ENCODE data around the gene TMEM273. TPM values are rescaled to one million over a fixed set of nuclear protein-coding genes. Genes with fewer than 3 reads are reported as not detected.

The TMEM273 gene
- total RNA-seq, 4 donors from 2014 or later = 0.76 to 20.6 (median 7.1) TPM

DNA sequence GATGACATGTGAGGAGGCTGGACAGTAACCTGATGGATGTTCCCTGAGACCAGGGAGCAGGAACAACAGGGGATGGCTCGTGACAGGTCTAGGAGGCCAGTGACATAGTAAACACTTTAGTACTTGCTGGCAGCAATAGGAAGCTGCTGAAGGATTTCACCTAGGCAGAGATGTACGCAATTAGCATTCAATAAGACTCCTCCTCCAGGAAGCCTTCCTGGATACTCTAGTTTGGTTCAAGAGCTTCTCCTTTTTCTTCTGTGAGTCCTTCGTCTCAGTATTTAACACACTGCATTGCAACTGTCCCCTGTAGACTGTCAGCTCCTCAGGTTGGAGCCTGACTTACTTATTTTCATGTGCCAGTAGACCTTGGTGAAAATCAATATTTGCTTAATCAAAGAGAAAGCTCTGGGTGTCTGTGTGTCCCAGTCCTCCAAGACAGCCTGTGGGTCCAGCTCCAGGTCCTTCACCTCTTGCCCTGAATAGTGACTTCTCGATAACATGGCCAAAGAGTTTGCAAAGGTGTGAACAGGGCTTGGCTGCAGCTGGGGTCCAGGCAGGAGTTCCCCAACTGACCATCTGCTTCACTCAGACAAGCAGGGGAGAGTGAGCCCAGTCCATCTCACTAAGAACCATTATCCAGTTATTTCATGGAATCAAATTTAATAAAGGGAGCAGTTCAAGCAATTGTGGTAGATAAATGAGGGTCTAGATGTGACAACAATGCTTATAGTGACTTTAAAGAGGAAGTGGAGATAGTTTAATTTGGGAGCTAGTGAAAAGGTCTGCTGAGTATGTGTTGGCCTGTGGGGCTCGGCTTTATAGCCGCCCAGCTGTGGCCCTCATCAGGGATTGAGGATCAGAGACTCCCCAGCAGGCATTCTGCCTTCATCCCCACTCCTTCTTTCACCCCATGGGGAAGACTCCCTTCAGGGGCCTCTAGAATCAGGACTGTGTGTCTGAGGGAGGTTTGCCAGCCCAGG lies 9.4 kb downstream of the TMEM273 start:
- Histone ChIP-seq H3K4me1 (peaks cover 0 to 26% (median 17%) of the 10 kb centered on the region in 3 donors), H3K9me3 (no peaks in the 10 kb centered on the region), H3K4me3 (no peak overlapping the region), H3K36me3 (no peaks in the 10 kb centered on the region), H3K27me3 (no peaks in the 10 kb centered on the region), H3K27ac (no peak overlapping the region)
- WGBS, 2 donors = 79 to 83% methylated on average over 5 of the region's 6 CpGs
- no peak for DNase-seq
- intact Hi-C loops (cut with DNase I) = no loop called here
- TF ChIP-seq, protein P1, sequence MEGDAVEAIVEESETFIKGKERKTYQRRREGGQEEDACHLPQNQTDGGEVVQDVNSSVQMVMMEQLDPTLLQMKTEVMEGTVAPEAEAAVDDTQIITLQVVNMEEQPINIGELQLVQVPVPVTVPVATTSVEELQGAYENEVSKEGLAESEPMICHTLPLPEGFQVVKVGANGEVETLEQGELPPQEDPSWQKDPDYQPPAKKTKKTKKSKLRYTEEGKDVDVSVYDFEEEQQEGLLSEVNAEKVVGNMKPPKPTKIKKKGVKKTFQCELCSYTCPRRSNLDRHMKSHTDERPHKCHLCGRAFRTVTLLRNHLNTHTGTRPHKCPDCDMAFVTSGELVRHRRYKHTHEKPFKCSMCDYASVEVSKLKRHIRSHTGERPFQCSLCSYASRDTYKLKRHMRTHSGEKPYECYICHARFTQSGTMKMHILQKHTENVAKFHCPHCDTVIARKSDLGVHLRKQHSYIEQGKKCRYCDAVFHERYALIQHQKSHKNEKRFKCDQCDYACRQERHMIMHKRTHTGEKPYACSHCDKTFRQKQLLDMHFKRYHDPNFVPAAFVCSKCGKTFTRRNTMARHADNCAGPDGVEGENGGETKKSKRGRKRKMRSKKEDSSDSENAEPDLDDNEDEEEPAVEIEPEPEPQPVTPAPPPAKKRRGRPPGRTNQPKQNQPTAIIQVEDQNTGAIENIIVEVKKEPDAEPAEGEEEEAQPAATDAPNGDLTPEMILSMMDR (IDR thresholded peaks at IDR 0.05) = no peak
- no peak for TF ChIP-seq POLR2A (IDR thresholded peaks at IDR 0.05)

DNA sequence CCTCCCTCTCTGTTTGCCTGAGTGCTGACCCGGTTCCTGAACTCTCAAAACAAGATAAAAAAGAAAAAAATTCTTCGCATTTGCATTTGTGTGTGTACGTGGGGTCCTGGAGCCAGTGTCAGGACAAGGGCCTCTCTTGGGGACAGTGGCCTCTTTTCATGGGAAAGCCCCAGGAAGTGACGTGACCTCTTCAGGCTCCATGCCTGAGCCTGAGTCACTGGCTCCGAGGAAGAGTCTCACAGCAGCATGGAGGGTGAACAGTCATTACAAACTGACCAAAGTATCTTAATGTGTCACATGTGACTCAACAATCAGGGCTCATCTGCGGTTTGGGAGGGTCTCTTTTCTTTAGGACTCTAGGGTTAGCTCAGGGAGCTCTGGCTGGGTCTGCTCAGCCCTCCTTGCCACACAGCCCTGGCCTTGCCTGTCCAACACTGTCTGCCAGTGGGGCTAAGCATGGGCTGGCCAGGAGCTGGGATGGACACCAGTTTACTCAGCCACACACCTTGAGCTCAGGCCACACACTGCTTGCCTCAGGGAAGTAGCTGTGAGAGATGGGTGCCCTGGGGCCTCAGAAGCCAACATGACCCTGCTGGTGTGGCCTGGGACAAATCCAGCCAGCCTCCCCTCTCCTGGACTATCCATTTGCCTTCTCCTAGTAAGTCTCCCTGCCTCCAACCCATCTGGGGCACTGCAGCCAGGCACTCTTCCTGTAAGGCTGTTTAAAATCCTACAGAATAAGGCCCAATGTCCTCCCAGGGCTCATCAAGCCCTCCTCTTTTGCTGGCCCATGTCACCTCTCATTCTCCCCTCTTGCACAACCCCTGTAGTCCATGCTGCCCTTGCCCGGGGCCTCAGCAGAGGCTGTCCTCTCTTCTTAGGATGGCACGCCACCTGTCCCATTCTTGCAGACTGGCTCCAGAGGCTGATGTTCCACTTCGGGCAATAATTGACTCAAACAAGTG lies 10.5 kb downstream of the TMEM273 start:
- Histone ChIP-seq H3K9me3 (no peaks in the 10 kb centered on the region), H3K4me1 (peaks cover 0 to 29% (median 17%) of the 10 kb centered on the region in 3 donors), H3K27ac (peak overlapping the region; percentile 23 to 75 (median 43)), H3K4me3 (no peak overlapping the region), H3K27me3 (no peaks in the 10 kb centered on the region), H3K36me3 (no peaks in the 10 kb centered on the region)
- intact Hi-C loops (cut with DNase I) = no loop called here
- no peak for DNase-seq
- no peak for TF ChIP-seq POLR2A (IDR thresholded peaks at IDR 0.05)
- TF ChIP-seq, protein P1 (IDR thresholded peaks at IDR 0.05) = no peak
- 31 to 49% methylated on average over 4 to 6 of the region's 9 CpGs for WGBS, 2 donors

DNA sequence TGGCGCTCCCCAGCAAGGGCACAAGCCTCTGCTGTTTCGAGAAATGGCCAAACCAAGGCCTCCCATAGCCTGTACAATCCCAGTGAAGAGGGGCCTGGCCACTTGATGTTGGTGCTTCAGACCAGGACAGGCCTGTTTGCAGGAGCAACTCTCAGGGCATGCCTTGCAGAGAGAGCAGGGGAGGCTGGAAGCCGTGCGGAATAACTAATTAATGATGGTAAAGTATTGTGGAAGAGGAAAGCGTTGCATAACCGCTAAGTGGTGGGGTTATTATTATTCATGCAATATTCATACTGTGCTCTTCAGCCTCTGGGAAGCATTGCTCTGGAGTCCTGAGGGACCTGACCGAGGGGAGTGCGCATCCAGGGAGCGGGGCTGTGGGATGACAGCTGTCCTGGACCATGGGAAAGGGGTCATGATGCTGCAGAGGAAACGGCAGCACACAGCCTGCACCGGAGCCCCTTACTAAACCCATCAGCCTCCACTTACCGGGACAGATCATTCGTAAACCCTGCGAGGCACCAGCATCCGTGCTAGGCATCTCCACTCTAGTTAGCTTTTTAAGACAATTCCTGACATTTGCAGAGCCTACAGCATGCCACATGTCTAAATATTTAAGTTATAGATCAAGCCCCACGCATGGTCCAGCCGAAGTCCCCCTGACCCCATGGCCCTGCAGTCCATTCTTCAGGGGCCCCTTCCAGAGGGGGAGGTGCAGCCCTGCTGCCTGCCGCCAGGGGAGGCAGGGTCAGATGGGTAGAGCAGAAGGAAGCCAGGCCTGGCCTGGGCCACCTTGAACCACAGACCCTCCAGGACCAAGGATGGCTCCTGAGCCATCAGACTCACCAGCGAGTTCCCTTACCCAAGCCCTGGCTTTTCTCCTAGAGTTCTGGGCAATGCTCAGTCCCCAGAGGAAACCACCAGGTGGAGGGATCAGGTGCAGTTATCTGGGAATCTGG lies 11.6 kb downstream of the TMEM273 start:
- 79 to 89% methylated on average over 15 of the region's 19 CpGs for WGBS, 2 donors
- no peaks in the 10 kb centered on the region for H3K27me3 ChIP-seq
- H3K36me3 ChIP-seq = no peaks in the 10 kb centered on the region
- TF ChIP-seq, protein P1 (IDR thresholded peaks at IDR 0.05) = no peak
- TF ChIP-seq POLR2A (IDR thresholded peaks at IDR 0.05) = no peak
- peak overlapping the region in 2 of 4 donors; percentile 60 to 75 for H3K27ac ChIP-seq
- no peaks in the 10 kb centered on the region for H3K9me3 ChIP-seq
- no peak for DNase-seq
- no peak overlapping the region for H3K4me3 ChIP-seq
- peaks cover 0 to 37% (median 17%) of the 10 kb centered on the region in 3 donors for H3K4me1 ChIP-seq
- intact Hi-C loops (cut with DNase I) = no loop called here

DNA sequence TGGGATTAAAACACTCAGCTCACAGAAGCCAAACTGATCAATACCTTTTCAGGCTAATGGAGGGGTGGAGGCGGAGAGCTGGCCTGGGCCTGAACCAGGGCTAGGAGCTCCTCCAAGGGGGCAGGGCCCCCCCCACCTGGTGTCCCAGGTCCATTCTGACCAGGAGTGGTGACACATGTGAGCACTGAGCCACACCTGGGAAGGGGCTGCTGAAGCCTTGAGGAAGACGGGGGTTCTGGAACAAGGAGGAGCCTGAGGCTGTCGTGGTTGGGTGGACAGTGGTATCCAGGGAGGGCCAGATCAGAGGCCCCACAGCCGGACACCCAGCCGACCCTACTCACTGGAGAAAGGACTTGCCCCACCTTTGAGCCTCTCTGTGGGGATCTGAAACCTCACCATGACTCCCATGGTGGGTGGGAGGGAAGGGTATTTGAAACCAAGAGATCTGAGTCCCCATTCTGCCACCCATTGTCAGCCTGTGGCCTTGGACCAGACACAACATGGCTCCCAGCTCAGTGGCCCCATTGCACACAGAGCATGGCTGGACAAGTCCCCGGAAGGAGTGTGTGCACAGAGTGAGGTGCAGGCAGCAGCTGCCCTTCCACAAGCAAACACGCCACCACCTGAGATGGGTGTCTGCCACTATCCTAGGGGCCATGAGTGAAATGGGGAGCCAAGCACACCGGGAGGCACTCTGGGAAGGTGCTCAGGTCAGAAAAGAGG lies 12.4 kb downstream of the TMEM273 start:
- TF ChIP-seq, protein P1 (IDR thresholded peaks at IDR 0.05) = no peak
- TF ChIP-seq POLR2A (IDR thresholded peaks at IDR 0.05) = no peak
- H3K9me3 ChIP-seq = no peaks in the 10 kb centered on the region
- 69 to 83% methylated on average over 3 of the region's 8 CpGs for WGBS, 2 donors
- no peak overlapping the region for H3K27ac ChIP-seq
- H3K4me3 ChIP-seq = no peak overlapping the region
- no peak for DNase-seq
- H3K27me3 ChIP-seq = no peaks in the 10 kb centered on the region
- intact Hi-C loops (cut with DNase I) = no loop called here
- H3K4me1 ChIP-seq = peaks cover 0 to 37% (median 17%) of the 10 kb centered on the region in 3 donors
- H3K36me3 ChIP-seq = no peaks in the 10 kb centered on the region

Data from esophagus squamous epithelium (tissue), 5 donors.